GM12892 (cell line): Measurements from ENCODE around the gene C10orf143.
"Not testable (repeated sequence)": the region's sequence is repeated elsewhere in the genome, so short reads cannot be mapped to it uniquely, and the experiment has no call there.

Source experiments
- POLR2A ChIP-seq: IDR thresholded peaks from 2 replicates; pipeline ENCODE4 v1.6.1; 2011; ENCODE audit warnings: low read depth, low read length, control low read depth
- POLR2AphosphoS5 ChIP-seq: IDR thresholded peaks from 2 replicates; pipeline ENCODE4 v1.6.1; 2011; ENCODE audit warnings: low read depth, low read length, control low read depth

GRCh38 chr10:130090565-130090964 is 20.1 kb downstream of the C10orf143 start:
- not testable (repeated sequence) for TF ChIP-seq POLR2A, POLR2AphosphoS5
